Cardiac muscle cell (in vitro differentiated cells and primary cell): ENCODE results near the gene MAN1A1. TPM values are rescaled to one million over a fixed set of nuclear protein-coding genes. Genes with fewer than 3 reads are reported as not detected.

Source experiments
- DNase-seq, 2 donors: peaks; one replicate each; pipeline versions ENCODE4 v3.0.0 to v3.0.0-alpha.2; 2010 to 2017; ENCODE audit warnings: low read depth in 1 of 2, low spot score in 1 of 2
- H3K27ac ChIP-seq: fragments of 200-600 bp; sonication (generic); 2 replicates; pipeline ENCODE4 v1.5.1; 2016
- H3K27me3 ChIP-seq: fragments of 200-600 bp; sonication (generic); 2 replicates; pipeline ENCODE4 v1.6.0; 2016; ENCODE audit warnings: control low read depth
- H3K36me3 ChIP-seq: fragments of 200-600 bp; sonication (generic); 2 replicates; pipeline ENCODE4 v1.5.1; 2016; ENCODE audit warnings: control low read depth
- H3K4me1 ChIP-seq: fragments of 200-600 bp; sonication (generic); 2 replicates; pipeline ENCODE4 v1.8.1; 2017; ENCODE audit warnings: low read depth, mild to moderate bottlenecking, mixed run types
- H3K4me3 ChIP-seq: fragments of 200-600 bp; sonication (generic); 2 replicates; pipeline ENCODE4 v1.5.1; 2016; ENCODE audit warnings: mild to moderate bottlenecking
- H3K9me3 ChIP-seq: fragments of 200-600 bp; sonication (generic); 2 replicates; pipeline ENCODE4 v1.5.1; 2017; ENCODE audit warnings: low read depth, mild to moderate bottlenecking, control low read depth
- polyA plus RNA-seq: library from polyadenylated mRNA; unstranded; fragments of >200 nt; fragmentation: Nextera tagmentation; extraction: Ambion mirVana; gene quantifications from 2 replicates; pipeline ENCODE4 v1.2.1, GENCODE V29; 2016
- total RNA-seq: library from RNA; depleted of rRNA; stranded (reverse); fragments of >200 nt; gene quantifications from 2 replicates; pipeline ENCODE4 v1.2.3, GENCODE V29; 2016
- TF ChIP-seq, protein P1 (sequence below): IDR thresholded peaks from 2 replicates; pipeline ENCODE4 v1.5.1; 2012; ENCODE audit warnings: low read depth, mild to moderate bottlenecking, low read length

MAN1A1 gene
- total and polyA plus RNA-seq, 2 experiments from 2014 or later = 19.2 to 34.8 TPM

DNA sequence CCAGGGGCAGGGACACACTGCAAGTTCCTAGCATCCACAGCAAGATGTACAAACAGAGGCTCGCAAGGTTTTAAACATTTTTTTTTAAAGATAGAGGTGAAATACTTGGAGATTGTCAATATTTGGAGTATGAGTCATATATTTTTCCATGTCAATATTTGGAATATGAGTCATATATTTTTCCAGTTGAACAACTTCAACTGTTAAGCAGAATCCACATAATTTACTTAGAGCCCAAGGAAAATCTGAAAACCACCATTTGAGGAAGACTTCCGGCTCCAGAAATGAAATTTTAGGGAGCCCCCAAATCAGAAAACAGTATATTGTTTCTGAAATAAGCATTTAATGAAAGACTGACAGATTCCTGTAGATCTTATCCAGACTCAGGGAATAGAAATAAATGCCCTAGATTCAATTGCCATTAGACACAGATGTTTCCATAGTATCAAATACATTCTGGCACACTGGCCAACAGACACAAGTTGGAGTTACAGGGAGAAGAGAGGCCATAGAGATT is 219.5 kb downstream of the MAN1A1 start:
- TF ChIP-seq, protein P1, sequence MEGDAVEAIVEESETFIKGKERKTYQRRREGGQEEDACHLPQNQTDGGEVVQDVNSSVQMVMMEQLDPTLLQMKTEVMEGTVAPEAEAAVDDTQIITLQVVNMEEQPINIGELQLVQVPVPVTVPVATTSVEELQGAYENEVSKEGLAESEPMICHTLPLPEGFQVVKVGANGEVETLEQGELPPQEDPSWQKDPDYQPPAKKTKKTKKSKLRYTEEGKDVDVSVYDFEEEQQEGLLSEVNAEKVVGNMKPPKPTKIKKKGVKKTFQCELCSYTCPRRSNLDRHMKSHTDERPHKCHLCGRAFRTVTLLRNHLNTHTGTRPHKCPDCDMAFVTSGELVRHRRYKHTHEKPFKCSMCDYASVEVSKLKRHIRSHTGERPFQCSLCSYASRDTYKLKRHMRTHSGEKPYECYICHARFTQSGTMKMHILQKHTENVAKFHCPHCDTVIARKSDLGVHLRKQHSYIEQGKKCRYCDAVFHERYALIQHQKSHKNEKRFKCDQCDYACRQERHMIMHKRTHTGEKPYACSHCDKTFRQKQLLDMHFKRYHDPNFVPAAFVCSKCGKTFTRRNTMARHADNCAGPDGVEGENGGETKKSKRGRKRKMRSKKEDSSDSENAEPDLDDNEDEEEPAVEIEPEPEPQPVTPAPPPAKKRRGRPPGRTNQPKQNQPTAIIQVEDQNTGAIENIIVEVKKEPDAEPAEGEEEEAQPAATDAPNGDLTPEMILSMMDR = no peak
- Histone ChIP-seq H3K27me3 (no peaks in the 10 kb centered on the region), H3K27ac (no peak overlapping the region), H3K9me3 (no peaks in the 10 kb centered on the region), H3K4me1 (no peaks in the 10 kb centered on the region), H3K4me3 (no peak overlapping the region), H3K36me3 (no peaks in the 10 kb centered on the region)
- DNase-seq = peak in 1 of 2 donors; percentile 64

DNA sequence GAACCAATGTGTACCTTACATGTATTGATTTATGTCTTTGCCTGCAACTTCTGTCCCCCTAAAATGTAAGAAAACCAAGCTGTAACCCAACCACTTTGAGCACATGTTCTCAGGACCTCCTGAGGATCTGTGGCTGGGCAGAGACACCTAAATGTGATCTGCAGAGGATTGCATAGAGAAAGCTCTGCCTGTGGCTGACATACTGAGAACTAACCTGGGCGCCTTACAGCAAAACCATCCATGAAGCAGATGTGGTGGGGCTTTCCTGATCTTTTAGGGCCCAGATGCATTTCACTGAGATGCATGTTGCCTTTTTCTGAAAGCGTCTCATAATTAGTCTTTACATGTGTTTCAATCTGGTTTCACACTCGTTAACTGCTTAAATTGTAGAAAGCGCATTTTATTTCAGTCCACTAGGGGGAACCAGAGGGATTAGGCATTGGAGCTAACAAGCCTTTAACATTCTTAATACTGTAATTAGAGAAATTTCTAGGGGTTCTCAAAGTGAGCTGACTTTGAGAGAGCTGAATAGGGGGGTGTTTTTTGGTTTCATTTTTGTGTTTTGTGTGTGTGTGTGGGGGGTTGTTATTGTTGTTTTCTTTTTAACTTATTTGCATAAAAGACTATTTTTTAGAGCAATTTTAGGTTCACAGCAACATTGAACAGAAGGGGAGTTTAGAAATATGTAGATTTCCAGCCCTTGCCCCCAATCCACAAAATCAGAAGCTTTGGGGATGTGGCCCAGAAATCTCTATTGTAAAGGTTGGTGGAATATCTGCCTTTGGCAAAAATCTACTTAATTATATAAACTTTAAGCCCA is 220.2 kb downstream of the MAN1A1 start:
- Histone ChIP-seq H3K27ac (no peak overlapping the region), H3K4me1 (no peaks in the 10 kb centered on the region), H3K9me3 (no peaks in the 10 kb centered on the region), H3K27me3 (no peaks in the 10 kb centered on the region), H3K36me3 (no peaks in the 10 kb centered on the region), H3K4me3 (no peak overlapping the region)
- peak; percentile 74 to 86 for DNase-seq
- TF ChIP-seq, protein P1 = peak; percentile 83

DNA sequence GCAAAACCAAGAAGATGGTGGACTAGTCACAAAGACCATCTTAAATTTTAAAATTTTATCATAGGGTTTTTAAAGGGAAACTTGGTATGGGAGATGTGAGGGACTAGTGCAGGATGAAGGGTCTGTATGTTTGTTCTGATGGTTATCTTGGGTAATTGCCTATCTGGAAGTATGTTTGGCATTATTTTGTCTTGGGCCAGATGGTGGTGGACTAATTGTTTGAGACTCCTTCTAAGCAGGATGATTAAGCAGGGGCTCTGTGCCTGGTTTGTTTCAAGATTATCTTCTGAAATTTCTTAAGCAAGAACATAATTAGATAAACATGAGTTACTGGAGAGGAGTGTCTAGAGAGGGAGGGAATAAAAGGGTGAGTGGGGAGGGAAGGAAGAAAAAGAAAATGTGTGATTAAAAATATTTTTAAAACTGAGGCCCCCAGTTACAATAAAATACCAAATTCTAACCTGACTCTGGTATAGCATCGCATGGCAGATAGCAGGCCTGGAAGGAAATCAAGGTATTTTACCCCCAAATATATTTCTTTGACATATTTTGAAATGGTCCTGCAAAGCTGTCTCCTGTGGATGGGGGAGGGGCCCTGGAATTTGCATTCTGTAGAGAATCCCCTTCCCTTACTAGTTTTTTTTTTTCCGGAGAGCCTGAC is 221.2 kb downstream of the MAN1A1 start:
- H3K36me3 ChIP-seq = no peaks in the 10 kb centered on the region
- TF ChIP-seq, protein P1 = no peak
- no peak overlapping the region for H3K27ac ChIP-seq
- H3K4me3 ChIP-seq = no peak overlapping the region
- H3K4me1 ChIP-seq = no peaks in the 10 kb centered on the region
- peak in 1 of 2 donors; percentile 68 for DNase-seq
- no peaks in the 10 kb centered on the region for H3K27me3 ChIP-seq
- H3K9me3 ChIP-seq = no peaks in the 10 kb centered on the region

DNA sequence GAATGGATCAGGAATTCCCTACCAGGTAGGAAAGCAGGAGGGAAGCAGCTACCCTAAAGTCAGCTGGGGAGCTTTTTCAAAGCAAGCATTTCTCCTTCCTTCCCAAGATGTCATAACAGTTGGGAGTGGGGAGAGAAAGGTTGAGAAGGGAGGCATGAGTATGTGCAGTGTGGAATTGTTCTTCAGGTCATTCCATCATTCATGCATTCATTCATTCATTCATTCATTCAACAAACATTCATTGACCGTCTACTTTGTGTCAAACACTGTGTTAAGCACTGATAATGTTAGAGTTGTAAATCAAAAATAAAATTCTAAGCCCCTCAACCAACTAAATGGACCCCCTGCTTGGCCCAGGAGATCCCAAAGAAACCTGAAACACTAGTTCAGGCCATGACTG is 221.9 kb downstream of the MAN1A1 start:
- Histone ChIP-seq H3K36me3 (no peaks in the 10 kb centered on the region), H3K27me3 (no peaks in the 10 kb centered on the region), H3K27ac (no peak overlapping the region), H3K4me3 (no peak overlapping the region), H3K9me3 (no peaks in the 10 kb centered on the region), H3K4me1 (no peaks in the 10 kb centered on the region)
- TF ChIP-seq, protein P1 = no peak
- no peak for DNase-seq
